NT2/D1 (cell line): ENCODE data around the gene PLEKHG5.
"Not testable (repeated sequence)": the region's sequence is repeated elsewhere in the genome, so short reads cannot be mapped to it uniquely, and the experiment has no call there.

ENCODE experiments used
- DNase-seq: peaks from one replicate; pipeline ENCODE4 v3.0.0-alpha.2; 2011; ENCODE audit warnings: low read depth, low spot score
- H3K27me3 ChIP-seq: 2 replicates; pipeline ENCODE4 v1.6.0; 2011; ENCODE audit warnings: mild to moderate bottlenecking; ENCODE audit not compliant: insufficient read length, insufficient read depth
- H3K36me3 ChIP-seq: 2 replicates; pipeline ENCODE4 v1.6.1; 2011; ENCODE audit warnings: mild to moderate bottlenecking, low read length, mixed read lengths; ENCODE audit not compliant: insufficient read depth, insufficient read length
- H3K4me1 ChIP-seq: 2 replicates; pipeline ENCODE4 v1.5.1; 2011; ENCODE audit not compliant: insufficient read depth, insufficient read length
- H3K4me3 ChIP-seq: 2 replicates; pipeline ENCODE4 v1.5.1; 2011; ENCODE audit warnings: low read depth; ENCODE audit not compliant: insufficient read length
- H3K9ac ChIP-seq: 2 replicates; pipeline ENCODE4 v1.6.0; 2011; ENCODE audit warnings: low read depth; ENCODE audit not compliant: insufficient read length
- H3K9me3 ChIP-seq: 2 replicates; pipeline ENCODE4 v1.5.1; 2011; ENCODE audit warnings: mild to moderate bottlenecking, low read length; ENCODE audit not compliant: insufficient read depth
- SUZ12 ChIP-seq: IDR thresholded peaks from 2 replicates; pipeline ENCODE4 v1.6.1; 2011; ENCODE audit not compliant: insufficient read length, insufficient read depth; ENCODE audit errors: extremely low read depth
- YY1 ChIP-seq: IDR thresholded peaks from 2 replicates; pipeline ENCODE4 v1.6.1; 2011; ENCODE audit not compliant: insufficient read length, insufficient read depth
- ZNF274 ChIP-seq: IDR thresholded peaks from 2 replicates; pipeline ENCODE4 v1.6.1; 2011; ENCODE audit warnings: mild to moderate bottlenecking, low read depth, low read length

PLEKHG5 gene

DNA sequence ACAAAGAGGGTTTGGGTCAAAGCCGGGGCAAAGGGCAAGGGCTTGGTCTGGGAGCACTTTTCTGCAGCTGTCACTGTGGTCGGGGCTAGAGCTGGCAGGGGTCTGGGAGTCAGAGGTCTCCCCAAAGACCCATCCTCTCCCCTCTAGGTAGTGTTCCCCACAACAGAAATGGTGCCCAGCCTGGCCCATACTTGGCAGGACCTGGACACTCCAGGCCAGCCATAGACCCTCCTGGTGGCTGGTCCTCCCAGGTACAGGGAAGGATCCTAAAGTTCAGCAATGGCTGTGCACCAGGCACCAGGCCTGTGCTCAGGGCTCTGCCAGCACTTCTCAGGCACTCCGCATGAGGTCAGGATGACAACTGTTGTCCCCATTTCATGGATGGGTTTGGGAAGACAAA lies 55.9 kb downstream of the PLEKHG5 start:
- Histone ChIP-seq H3K27me3 (no peaks in the 10 kb centered on the region), H3K4me3 (no peak overlapping the region), H3K9ac (no peak overlapping the region), H3K4me1 (peaks cover 7% of the 10 kb centered on the region), H3K9me3 (no peaks in the 10 kb centered on the region), H3K36me3 (no peaks in the 10 kb centered on the region)
- no peak for DNase-seq
- TF ChIP-seq ZNF274 (no peak), SUZ12 (no peak), YY1 (no peak)

GRCh38 chr1:6435129-6435528 lies 56.3 kb downstream of the PLEKHG5 start:
- Histone ChIP-seq H3K9me3 (no peaks in the 10 kb centered on the region), H3K36me3 (no peaks in the 10 kb centered on the region), H3K4me1 (peaks cover 7% of the 10 kb centered on the region), H3K27me3 (no peaks in the 10 kb centered on the region), H3K4me3 (no peak overlapping the region), H3K9ac (no peak overlapping the region)
- no peak for DNase-seq
- TF ChIP-seq YY1 = no peak
- no peak for TF ChIP-seq SUZ12
- no peak for TF ChIP-seq ZNF274

- no peak for DNase-seq
- Histone ChIP-seq H3K4me3 (no peak overlapping the region), H3K9ac (no peak overlapping the region), H3K27me3 (no peaks in the 10 kb centered on the region), H3K9me3 (no peaks in the 10 kb centered on the region), H3K36me3 (no peaks in the 10 kb centered on the region), H3K4me1 (peaks cover 7% of the 10 kb centered on the region)
- TF ChIP-seq YY1 = no peak
- no peak for TF ChIP-seq ZNF274
- no peak for TF ChIP-seq SUZ12
Measured at GRCh38 chr1:6434186-6434585, 57.3 kb downstream of the PLEKHG5 start.

- not testable (repeated sequence) for H3K27me3 ChIP-seq, H3K4me1 ChIP-seq, H3K9ac ChIP-seq, H3K36me3 ChIP-seq, DNase-seq, H3K4me3 ChIP-seq, H3K9me3 ChIP-seq
Measured at GRCh38 chr1:6431645-6432579, 59.6 kb downstream of the PLEKHG5 start.

DNA sequence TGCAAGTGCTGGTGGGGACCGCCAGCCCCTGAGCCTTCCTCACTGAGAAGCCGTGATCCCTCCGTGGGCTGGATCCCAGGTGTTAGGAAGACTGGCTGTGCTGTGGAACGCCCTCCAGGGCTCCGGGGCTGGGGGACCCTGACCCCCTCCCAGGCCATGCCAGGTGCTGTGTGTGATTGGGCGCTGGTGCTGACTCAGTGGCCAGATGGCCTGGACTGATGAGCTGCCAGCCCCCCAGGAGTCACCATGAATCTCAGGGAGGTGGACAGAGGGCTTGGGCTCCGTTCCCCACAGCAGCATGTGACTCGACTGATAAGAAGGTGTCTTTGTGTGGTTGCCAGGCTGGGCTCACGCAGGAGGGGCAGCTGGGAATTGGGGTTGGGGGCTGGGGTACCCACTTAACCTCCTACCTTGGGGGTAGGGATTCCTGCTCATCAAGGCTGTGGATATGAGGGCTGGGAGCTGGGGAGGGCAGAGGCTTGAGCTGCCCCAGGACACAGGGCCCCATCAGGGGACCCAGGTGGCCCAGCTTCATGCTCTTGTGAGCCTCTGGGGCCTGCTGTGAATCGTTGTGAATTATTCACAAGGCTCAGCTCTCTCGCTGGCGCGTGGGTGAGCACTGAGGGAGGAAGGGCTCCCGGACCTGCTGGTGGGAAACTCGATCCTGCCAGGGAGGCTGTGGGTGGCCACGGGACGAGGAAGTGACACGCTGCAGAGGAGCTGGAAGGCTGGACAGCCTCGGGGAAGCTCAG lies 61.6 kb downstream of the PLEKHG5 start:
- not testable (repeated sequence) for DNase-seq, H3K4me3 ChIP-seq, H3K36me3 ChIP-seq, H3K4me1 ChIP-seq, H3K9me3 ChIP-seq, H3K9ac ChIP-seq
- H3K27me3 ChIP-seq = peaks cover 18% of the 10 kb centered on the region

DNA sequence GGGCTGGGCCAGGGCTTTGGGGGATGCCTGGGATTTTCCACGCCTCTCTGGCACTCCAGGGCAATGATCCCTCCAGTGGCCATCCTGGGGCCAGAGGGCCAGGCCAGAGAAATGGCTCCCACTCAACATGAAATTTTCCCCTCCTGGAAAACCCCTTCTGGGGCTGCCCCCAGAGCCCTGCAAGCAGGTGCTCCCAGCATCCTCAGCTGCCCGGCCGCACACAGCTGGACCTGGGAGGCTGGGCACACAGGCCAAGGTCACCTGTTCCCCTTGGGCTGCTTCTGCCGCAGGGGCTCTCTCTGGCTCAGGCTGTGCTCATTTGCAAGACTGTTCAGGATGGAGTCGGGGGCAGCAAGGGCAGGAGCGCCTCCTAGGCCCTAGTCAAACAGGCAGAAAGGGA lies 63.0 kb downstream of the PLEKHG5 start:
- not testable (repeated sequence) for H3K36me3 ChIP-seq, H3K9me3 ChIP-seq, H3K4me1 ChIP-seq, H3K4me3 ChIP-seq, H3K9ac ChIP-seq, DNase-seq
- peaks cover 31% of the 10 kb centered on the region for H3K27me3 ChIP-seq

DNA sequence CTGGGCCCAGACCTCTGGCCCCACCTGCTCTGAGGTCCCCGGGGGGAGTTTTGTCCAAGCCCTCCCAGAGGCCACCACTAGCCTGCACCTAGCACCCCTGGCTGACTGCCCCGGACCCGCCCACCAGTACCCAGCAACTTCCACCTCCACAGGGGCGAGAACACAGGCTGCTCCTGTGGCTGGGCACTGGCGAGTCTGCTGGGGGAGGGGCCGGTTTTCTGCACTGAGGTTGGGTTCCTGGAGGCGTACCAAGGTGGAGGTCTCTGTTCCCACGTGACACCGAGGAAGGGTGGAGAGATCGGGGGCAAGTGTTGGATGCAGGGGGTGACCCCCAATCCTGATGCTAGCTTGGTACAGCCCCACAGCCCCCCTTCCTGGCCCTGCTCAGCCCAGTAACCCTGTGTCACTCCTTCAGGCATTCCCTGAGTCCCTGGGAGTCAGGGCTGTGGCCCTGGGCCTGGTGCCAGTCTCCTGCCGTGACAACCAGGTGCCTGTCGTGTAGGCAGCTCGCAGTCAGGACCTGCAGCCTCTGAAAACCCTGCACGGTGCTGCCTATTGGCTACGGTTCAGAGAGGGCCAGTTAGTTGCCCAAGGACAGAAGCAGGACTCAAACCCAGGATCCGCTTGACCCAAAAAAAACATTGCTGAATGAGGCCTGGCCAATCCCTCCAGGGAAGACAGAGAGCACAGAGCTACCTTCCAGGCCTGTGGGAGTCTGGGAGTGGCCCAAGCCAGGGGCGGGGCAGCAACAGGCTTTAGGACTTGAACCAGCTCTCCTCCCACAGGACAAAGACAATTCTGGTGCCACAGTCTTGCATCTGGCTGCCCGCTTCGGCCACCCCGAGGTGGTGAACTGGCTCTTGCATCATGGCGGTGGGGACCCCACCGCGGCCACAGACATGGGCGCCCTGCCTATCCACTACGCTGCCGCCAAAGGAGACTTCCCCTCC lies 63.8 kb downstream of the PLEKHG5 start:
- Histone ChIP-seq H3K4me3 (no peak overlapping the region), H3K9ac (no peak overlapping the region), H3K9me3 (no peaks in the 10 kb centered on the region), H3K27me3 (peaks cover 38% of the 10 kb centered on the region), H3K36me3 (no peaks in the 10 kb centered on the region), H3K4me1 (peaks cover 2% of the 10 kb centered on the region)
- TF ChIP-seq ZNF274 (no peak), SUZ12 (no peak), YY1 (no peak)
- no peak for DNase-seq
